ENCODE data around the gene EFNA4. TPM values are rescaled to one million over a fixed set of nuclear protein-coding genes. Genes with fewer than 3 reads are reported as not detected.

EFNA4 gene
- total RNA-seq, 1 experiment from 2014 or later = 8.0 TPM

GRCh38 chr1:155110826-155111225, 47.3 kb downstream of the EFNA4 start:
- TF ChIP-seq POLR2AphosphoS5 (IDR thresholded peaks at IDR 0.05; ENCODE audit: low read depth, low read length) = no peak
- TF ChIP-seq TCF7L2 (IDR thresholded peaks at IDR 0.05; ENCODE audit: low read depth, low read length) = no peak
- TF ChIP-seq SIN3A (IDR thresholded peaks at IDR 0.05; ENCODE audit: borderline replicate concordance, insufficient read depth, low read depth, low read length) = no peak
- no peak for TF ChIP-seq REST (IDR thresholded peaks at IDR 0.05; ENCODE audit: insufficient read depth in 1 of 2, low read depth in 2 of 2, low read length in 1 of 2)
- no peak for TF ChIP-seq CTCF (IDR thresholded peaks at IDR 0.05)
- CTCF ChIA-PET = no interaction called here
- no TSS peak for BruUV-seq (replicated peaks)
- H3K9me3 ChIP-seq (ENCODE audit: control insufficient read depth, insufficient read depth, low read depth, low read length) = no peaks in the 10 kb centered on the region
- no peak overlapping the region for H3K4me3 ChIP-seq (ENCODE audit: low read depth in 2 of 2, low read length in 2 of 2)
- no peaks in the 10 kb centered on the region for H3K36me3 ChIP-seq (ENCODE audit: control insufficient read depth, insufficient read depth, low read length)
- no peaks in the 10 kb centered on the region for H3K27me3 ChIP-seq (ENCODE audit: control insufficient read depth, insufficient read depth, low read length)
- no peaks in the 10 kb centered on the region for H3K4me1 ChIP-seq (ENCODE audit: control insufficient read depth, insufficient read depth, low read length)
- no peak for DNase-seq (ENCODE audit: low read depth, low spot score)
- H3K27ac ChIP-seq (ENCODE audit: low read length) = no peak overlapping the region
- intact Hi-C loops (cut with micrococcal nuclease; ENCODE audit: unreplicated experiment) (no loop called here), in situ Hi-C loops (cut with HindIII; ENCODE audit: low pct_unique_long_range_greater_than_20kb, low sequenced_read_pairs) (no loop called here)
- no peak for ATAC-seq
- POLR2A ChIA-PET = no interaction called here

- H3K9me3 ChIP-seq (ENCODE audit: control insufficient read depth, insufficient read depth, low read depth, low read length) = no peaks in the 10 kb centered on the region
Measured at GRCh38 chr1:155113450-155113980, 50.0 kb downstream of the EFNA4 start.

More at GRCh38 chr1:155113450-155113980, 50.0 kb downstream of the EFNA4 start:
- in situ Hi-C loops (cut with HindIII; ENCODE audit: low pct_unique_long_range_greater_than_20kb, low sequenced_read_pairs) (no loop called here), intact Hi-C loops (cut with micrococcal nuclease; ENCODE audit: unreplicated experiment) (no loop called here)
- no peak overlapping the region for H3K27ac ChIP-seq (ENCODE audit: low read length)
- TF ChIP-seq SIN3A (IDR thresholded peaks at IDR 0.05; ENCODE audit: borderline replicate concordance, insufficient read depth, low read depth, low read length) (no peak), TCF7L2 (IDR thresholded peaks at IDR 0.05; ENCODE audit: low read depth, low read length) (no peak), POLR2AphosphoS5 (IDR thresholded peaks at IDR 0.05; ENCODE audit: low read depth, low read length) (no peak), REST (IDR thresholded peaks at IDR 0.05; ENCODE audit: insufficient read depth in 1 of 2, low read depth in 2 of 2, low read length in 1 of 2) (no peak), CTCF (IDR thresholded peaks at IDR 0.05) (no peak)
- no peak for ATAC-seq
- ChIA-PET CTCF (no interaction called here), POLR2A (no interaction called here)
- no peak for DNase-seq (ENCODE audit: low read depth, low spot score)
- H3K4me3 ChIP-seq (ENCODE audit: low read depth in 2 of 2, low read length in 2 of 2) = no peak overlapping the region
- no TSS peak for BruUV-seq (replicated peaks)
- H3K36me3 ChIP-seq (ENCODE audit: control insufficient read depth, insufficient read depth, low read length) = no peaks in the 10 kb centered on the region
- H3K4me1 ChIP-seq (ENCODE audit: control insufficient read depth, insufficient read depth, low read length) = no peaks in the 10 kb centered on the region
- H3K27me3 ChIP-seq (ENCODE audit: control insufficient read depth, insufficient read depth, low read length) = no peaks in the 10 kb centered on the region
